NK-92 (cell line): ENCODE results near the gene MYL6B.
"Not testable (repeated sequence)": the region's sequence is repeated elsewhere in the genome, so short reads cannot be mapped to it uniquely, and the experiment has no call there.

Source experiments
- DNase-seq: peaks from one replicate; lab custom pipeline; 2025; ENCODE audit not compliant: unreplicated experiment; lab: John Stamatoyannopoulos, UW

MYL6B gene

GRCh38 chr12:56152132-56152755, at the start of gene MYL6B:
Gene MYL6B (plus strand): TSS chr12:56152587. CDS start chr12:56153919, 1,332 bp downstream.
- peak; percentile 55 for DNase-seq

GRCh38 chr12:56102683-56103065, 49.7 kb upstream of the MYL6B start:
- no peak for DNase-seq

- no peak for DNase-seq
Measured at GRCh38 chr12:56103066-56103711, 49.2 kb upstream of the MYL6B start.

GRCh38 chr12:56103823-56104108, 48.6 kb upstream of the MYL6B start:
- no peak for DNase-seq

- peak; percentile 76 for DNase-seq
Measured at GRCh38 chr12:56104109-56104814, 48.1 kb upstream of the MYL6B start, which contains the start of gene PA2G4. Gene PA2G4 (plus strand): TSS chr12:56104559. CDS start chr12:56104738, 179 bp downstream.

GRCh38 chr12:56104815-56105608, 47.4 kb upstream of the MYL6B start:
- no peak for DNase-seq

- DNase-seq: no peak
Measured at GRCh38 chr12:56105609-56105902, 46.8 kb upstream of the MYL6B start.

GRCh38 chr12:56107242-56107641, 45.1 kb upstream of the MYL6B start:
- DNase-seq: no peak

GRCh38 chr12:56110571-56110970, 41.8 kb upstream of the MYL6B start:
- no peak for DNase-seq

GRCh38 chr12:56114084-56114483, 38.3 kb upstream of the MYL6B start:
- no peak for DNase-seq

- no peak for DNase-seq
Measured at GRCh38 chr12:56115329-56115728, 37.1 kb upstream of the MYL6B start.

GRCh38 chr12:56116267-56117081, 35.9 kb upstream of the MYL6B start, which contains the start of gene RPL41:
Gene RPL41 (plus strand): TSS chr12:56116633.
- DNase-seq: peak; percentile 59

- DNase-seq: not testable (repeated sequence)
Measured at GRCh38 chr12:56117082-56117706, 35.2 kb upstream of the MYL6B start.

- peak; percentile 73 for DNase-seq
Measured at GRCh38 chr12:56117778-56118687, 34.4 kb upstream of the MYL6B start, which contains the start of gene ZC3H10. Gene ZC3H10 (plus strand): TSS chr12:56118266. CDS start chr12:56120563, 2,297 bp downstream.

GRCh38 chr12:56118688-56119357, 33.6 kb upstream of the MYL6B start:
- no peak for DNase-seq

GRCh38 chr12:56119361-56119796, 33.0 kb upstream of the MYL6B start:
- DNase-seq: no peak

- no peak for DNase-seq
Measured at GRCh38 chr12:56120158-56120846, 32.1 kb upstream of the MYL6B start.
